Aorta (tissue), 5 donors: ENCODE data around the gene ACBD6. TPM values are rescaled to one million over a fixed set of nuclear protein-coding genes. Genes with fewer than 3 reads are reported as not detected.

Experiments
- ATAC-seq: fragments of 200-7000 bp; cut with Tn5 transposase; one replicate; pipeline ENCODE4 v1.9.1; 2022; ENCODE audit warnings: moderate library complexity; ENCODE audit not compliant: low FRiP score
- DNase-seq, 2 donors: peaks; one replicate each; pipeline ENCODE4 v3.0.0-alpha.2; 2020
- H3K27ac ChIP-seq, 2 donors: one replicate each; pipeline ENCODE4 v1.5.1; 2013; ENCODE audit warnings: low read length in 2 of 2, mild to moderate bottlenecking in 2 of 2, moderate library complexity in 2 of 2, control low read depth in 1 of 2, inconsistent platforms in 1 of 2, low read depth in 1 of 2
- H3K27me3 ChIP-seq, 2 donors: one replicate each; pipeline ENCODE4 v1.6.1; 2013; ENCODE audit warnings: control low read depth in 1 of 2, low read length in 1 of 2, mild to moderate bottlenecking in 1 of 2, moderate library complexity in 1 of 2; ENCODE audit not compliant: insufficient read depth in 2 of 2, control insufficient read depth in 1 of 2
- H3K36me3 ChIP-seq, 2 donors: one replicate each; pipeline ENCODE4 v1.6.1; 2013; ENCODE audit warnings: control low read depth in 1 of 2, low read length in 1 of 2, mild to moderate bottlenecking in 1 of 2; ENCODE audit not compliant: insufficient read depth in 2 of 2, control insufficient read depth in 1 of 2
- H3K4me1 ChIP-seq, 2 donors: one replicate each; pipeline ENCODE4 v1.6.1; 2013; ENCODE audit warnings: low read length in 2 of 2, control low read depth in 1 of 2, mild to moderate bottlenecking in 1 of 2, moderate library complexity in 1 of 2; ENCODE audit not compliant: insufficient read depth in 2 of 2, control insufficient read depth in 1 of 2
- H3K4me3 ChIP-seq, 2 donors: one replicate each; pipeline ENCODE4 v1.5.1; 2013; ENCODE audit warnings: low read length in 2 of 2, control low read depth in 1 of 2, mild to moderate bottlenecking in 1 of 2
- H3K9me3 ChIP-seq: one replicate; pipeline ENCODE4 v1.6.1; 2013; ENCODE audit warnings: mild to moderate bottlenecking, low read length; ENCODE audit not compliant: control insufficient read depth
- WGBS, 2 donors: extraction: QIAGEN DNeasy Blood & Tissue Kit; methylation state at CpG; one replicate each; pipeline ENCODE4 v1.1.7; 2013; 5-methylcytosine and 5-hydroxymethylcytosine counted together
- intact Hi-C, 2 donors: fragments of 100-400 bp; cut with DNase I; formaldehyde crosslinking; loops; one replicate each; pipeline versions ENCODE4 v1.14.2 to v1.15.0; 2022
- polyA plus RNA-seq, 2 donors: library from polyadenylated mRNA; stranded (reverse); fragments of 200-250 nt; gene quantifications; one replicate each; pipeline ENCODE4 v1.2.3, GENCODE V29; 2013
- total RNA-seq, 2 donors: library from RNA; stranded (reverse); fragmentation: NEBNext Ultra II Directional; extraction: Animal tissue kit (Norgen Biotek cat#: 25700); gene quantifications; one replicate each; pipeline ENCODE4 v1.2.1, GENCODE V29; 2021
- donor health status: healthy with polysubstance abuse.
- donor health status: Bipolar disorder and iron deficiency.
- donor health status: DM: no; HTN: no; CAD: no.
- donor health status: DM: no; HTN: no; CAD: no.
- donor health status: DM: yes; HTN: yes; CAD: no.

ACBD6 gene
- total and polyA plus RNA-seq, 4 donors: 27.7 to 53.1 (median 30.8) TPM

DNA sequence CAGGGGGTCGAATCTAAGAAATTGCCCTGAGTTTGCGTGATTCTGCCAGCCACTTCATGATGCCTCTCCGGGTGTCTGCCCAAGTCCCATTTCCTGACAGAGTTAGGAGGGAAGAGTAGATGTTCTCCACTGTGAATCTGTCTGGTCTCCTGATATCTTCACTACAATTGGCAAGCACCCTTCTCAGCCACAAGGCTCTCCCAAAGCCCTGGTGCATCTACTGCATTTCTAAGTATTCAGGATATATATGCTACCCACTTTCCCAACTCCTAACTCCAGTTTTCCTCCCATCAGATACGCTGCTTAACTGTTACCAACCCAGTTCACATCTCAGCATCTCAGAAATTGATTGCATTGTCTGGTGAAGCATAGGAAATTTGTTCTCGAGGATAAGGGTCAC is 30.5 kb upstream of the ACBD6 start:
- 79 to 80% methylated on average over 5 of the region's 5 CpGs for WGBS, 2 donors
- no peak overlapping the region for H3K27ac ChIP-seq

GRCh38 chr1:180530501-180530900 is 28.1 kb upstream of the ACBD6 start:
- Histone ChIP-seq H3K27me3 (no peaks in the 10 kb centered on the region), H3K9me3 (no peaks in the 10 kb centered on the region), H3K27ac (no peak overlapping the region), H3K36me3 (no peaks in the 10 kb centered on the region), H3K4me3 (no peak overlapping the region), H3K4me1 (peaks cover 6 to 8% of the 10 kb centered on the region in 2 donors)
- intact Hi-C loops: loop anchor here in 1 of 2 donors (5.0 to 10.0 kb wide), 2 partner anchors 332 to 624 kb away; no protein-coding TSS in a partner anchor
- DNase-seq (no peak), ATAC-seq (no peak)
- WGBS, 2 donors: 55 to 67% methylated on average over 5 of the region's 5 CpGs

More for the DNA sequence above, 30.5 kb upstream of the ACBD6 start:
- no peak for ATAC-seq
- intact Hi-C loops: loop anchor here in 1 of 2 donors (5.0 to 10.0 kb wide), 2 partner anchors 329 to 622 kb away; no protein-coding TSS in a partner anchor
- Histone ChIP-seq H3K4me1 (peaks cover 3% of the 10 kb centered on the region in 2 donors), H3K4me3 (no peak overlapping the region), H3K9me3 (no peaks in the 10 kb centered on the region), H3K36me3 (no peaks in the 10 kb centered on the region), H3K27me3 (no peaks in the 10 kb centered on the region)
- DNase-seq: no peak

- intact Hi-C loops: loop anchor here (1.0 to 10.0 kb wide), 2 partner anchors 102 to 626 kb away; no protein-coding TSS in a partner anchor
- WGBS, 2 donors: 53 to 54% methylated on average over 11 of the region's 11 CpGs
- Histone ChIP-seq H3K27me3 (no peaks in the 10 kb centered on the region), H3K4me1 (peaks cover 8% of the 10 kb centered on the region in 2 donors), H3K4me3 (no peak overlapping the region), H3K36me3 (no peaks in the 10 kb centered on the region), H3K27ac (peak overlapping the region in 1 of 2 donors; percentile 80), H3K9me3 (no peaks in the 10 kb centered on the region)
- ATAC-seq: peak; percentile 80
- no peak for DNase-seq
These were observed 26.6 kb upstream of the ACBD6 start for GRCh38 chr1:180528868-180529470.

DNA sequence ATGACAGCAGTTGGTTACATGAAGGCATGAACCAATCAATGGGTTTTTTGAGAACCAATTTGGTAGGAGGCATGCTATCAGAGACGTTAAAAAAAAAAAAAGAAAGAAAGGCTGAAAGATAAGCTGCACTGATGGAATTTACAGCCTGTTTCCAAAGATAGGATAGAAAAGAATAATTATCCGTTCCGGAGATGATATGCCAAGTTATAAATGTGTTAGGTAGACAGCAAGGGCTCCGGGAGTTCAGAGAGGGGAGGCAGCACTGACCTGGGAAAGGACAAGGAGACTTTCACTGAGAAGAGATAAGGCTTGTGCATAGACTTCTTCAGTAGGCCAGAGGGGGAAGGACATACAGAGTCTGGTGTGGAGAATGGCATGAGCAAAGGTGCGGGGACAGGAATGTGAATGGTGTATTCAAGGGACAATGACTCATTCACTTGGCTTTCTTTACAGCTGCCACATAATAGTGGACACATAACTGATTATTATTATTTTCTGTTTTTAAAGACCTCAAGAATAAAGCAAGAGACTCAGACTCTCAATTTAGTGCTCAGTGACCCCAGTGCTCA is 24.8 kb upstream of the ACBD6 start:
- H3K36me3 ChIP-seq: no peaks in the 10 kb centered on the region
- H3K27ac ChIP-seq: peak overlapping the region; percentile 11 to 66
- no peak overlapping the region for H3K4me3 ChIP-seq
- 28 to 39% methylated on average over 5 of the region's 5 CpGs for whole genome bisulfite sequencing, 2 donors
- intact Hi-C loops: loop anchor here in 1 of 2 donors (10.0 kb wide), 1 partner anchor 628 kb away; no protein-coding TSS in a partner anchor
- H3K4me1 ChIP-seq: peaks cover 6 to 8% of the 10 kb centered on the region in 2 donors
- no peak for ATAC-seq
- no peak for DNase-seq
- no peaks in the 10 kb centered on the region for H3K27me3 ChIP-seq
- H3K9me3 ChIP-seq: no peaks in the 10 kb centered on the region

GRCh38 chr1:180525715-180526039 is 23.3 kb upstream of the ACBD6 start:
- Histone ChIP-seq H3K36me3 (no peaks in the 10 kb centered on the region), H3K27ac (peak overlapping the region in 1 of 2 donors; percentile 15), H3K4me1 (peaks cover 6 to 8% of the 10 kb centered on the region in 2 donors), H3K4me3 (no peak overlapping the region), H3K27me3 (no peaks in the 10 kb centered on the region), H3K9me3 (no peaks in the 10 kb centered on the region)
- 23 to 41% methylated on average over 2 of the region's 2 CpGs for WGBS, 2 donors
- intact Hi-C loops: loop anchor here in 1 of 2 donors (10.0 kb wide), 1 partner anchor 629 kb away; no protein-coding TSS in a partner anchor
- ATAC-seq (no peak), DNase-seq (no peak)

DNA sequence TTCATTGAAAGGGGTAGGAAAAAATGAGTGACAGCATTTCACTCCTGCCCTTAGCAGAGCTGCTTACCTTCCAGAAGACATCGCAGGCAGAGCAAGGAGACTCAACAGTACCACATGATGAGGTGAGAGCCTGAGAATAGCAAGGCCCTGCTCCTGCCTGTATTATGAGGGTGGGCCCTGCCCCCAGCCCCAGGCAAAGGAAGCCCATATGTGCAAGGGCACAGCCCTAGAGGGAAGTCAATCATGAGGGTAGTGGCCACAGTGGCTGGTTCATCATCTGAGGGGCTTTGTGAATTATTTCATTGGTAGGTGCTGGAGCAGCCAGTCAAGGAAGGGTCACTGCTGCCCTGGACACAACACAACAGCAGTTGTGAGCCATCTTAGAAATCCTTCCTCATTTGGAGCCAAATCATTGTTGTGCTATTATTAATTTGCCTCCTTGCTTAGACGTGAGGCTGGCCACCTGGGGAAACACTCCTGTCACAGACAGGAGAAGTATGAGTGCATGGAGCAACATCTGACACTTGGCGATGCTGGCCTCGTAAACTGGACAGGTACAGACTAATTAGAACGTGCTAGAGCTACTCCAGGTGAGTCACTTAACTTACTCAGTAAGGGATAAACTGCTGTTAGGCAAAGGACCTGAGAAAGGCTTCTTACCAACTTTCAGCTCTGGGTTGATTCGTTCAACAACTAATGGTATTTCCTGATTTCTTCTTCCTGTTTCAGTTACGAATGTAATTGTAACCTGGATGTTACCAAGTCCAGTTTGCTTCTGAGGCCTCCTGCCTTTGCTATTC is 22.7 kb upstream of the ACBD6 start:
- H3K4me1 ChIP-seq: peaks cover 6 to 8% of the 10 kb centered on the region in 2 donors

GRCh38 chr1:180524160-180524914 is 22.0 kb upstream of the ACBD6 start:
- DNase-seq (no peak), ATAC-seq (no peak)
- Histone ChIP-seq H3K27me3 (no peaks in the 10 kb centered on the region), H3K27ac (no peak overlapping the region), H3K36me3 (no peaks in the 10 kb centered on the region), H3K4me3 (no peak overlapping the region), H3K4me1 (peaks cover 6% of the 10 kb centered on the region in 2 donors), H3K9me3 (no peaks in the 10 kb centered on the region)
- intact Hi-C loops: loop anchor here in 1 of 2 donors (10.0 kb wide), 1 partner anchor 630 kb away; no protein-coding TSS in a partner anchor
- 75 to 77% methylated on average over 7 of the region's 7 CpGs for WGBS, 2 donors

More for the DNA sequence above, 22.7 kb upstream of the ACBD6 start:
- Histone ChIP-seq H3K36me3 (no peaks in the 10 kb centered on the region), H3K9me3 (no peaks in the 10 kb centered on the region), H3K4me3 (no peak overlapping the region), H3K27ac (peak overlapping the region in 1 of 2 donors; percentile 15), H3K27me3 (no peaks in the 10 kb centered on the region)
- DNase-seq (no peak), ATAC-seq (no peak)
- intact Hi-C loops: loop anchor here in 1 of 2 donors (10.0 kb wide), 1 partner anchor 630 kb away; no protein-coding TSS in a partner anchor
- WGBS, 2 donors: 66 to 70% methylated on average over 7 of the region's 7 CpGs

- peaks cover 2 to 6% of the 10 kb centered on the region in 2 donors for H3K4me1 ChIP-seq
- H3K27ac ChIP-seq: no peak overlapping the region
- H3K4me3 ChIP-seq: no peak overlapping the region
- WGBS, 2 donors: 67 to 69% methylated on average over 7 of the region's 7 CpGs
- no peaks in the 10 kb centered on the region for H3K9me3 ChIP-seq
- DNase-seq (no peak), ATAC-seq (no peak)
- H3K36me3 ChIP-seq: no peaks in the 10 kb centered on the region
- intact Hi-C loops: loop anchor here in 1 of 2 donors (10.0 kb wide), 1 partner anchor 633 kb away; no protein-coding TSS in a partner anchor
- no peaks in the 10 kb centered on the region for H3K27me3 ChIP-seq
These were observed 19.8 kb upstream of the ACBD6 start for GRCh38 chr1:180522213-180522515.
